Uterus (tissue), 4 donors: ENCODE data around the gene SLC27A2. TPM values are rescaled to one million over a fixed set of nuclear protein-coding genes. Genes with fewer than 3 reads are reported as not detected.

Experiments
- DNase-seq, 2 donors: peaks; one replicate each; pipeline ENCODE4 v3.0.0-alpha.2; 2019 to 2020
- H3K27ac ChIP-seq, 2 donors: fragments of 200-600 bp; sonication (generic); 1 replicate in 1 of 2; 2 replicates in 1 of 2; pipeline ENCODE4 v1.5.1; 2016 to 2018
- H3K27me3 ChIP-seq, 2 donors: fragments of 200-600 bp; sonication (generic); one replicate each; pipeline ENCODE4 v1.5.1; 2018 to 2019; ENCODE audit warnings: control low read depth in 1 of 2
- H3K36me3 ChIP-seq, 2 donors: fragments of 200-600 bp; sonication (generic); one replicate each; pipeline ENCODE4 v1.5.1; 2019; ENCODE audit warnings: control low read depth in 1 of 2
- H3K4me1 ChIP-seq, 2 donors: fragments of 200-600 bp; sonication (generic); one replicate each; pipeline ENCODE4 v1.5.1; 2018 to 2019; ENCODE audit warnings: control low read depth in 1 of 2
- H3K4me3 ChIP-seq, 2 donors: fragments of 200-600 bp; sonication (generic); 1 replicate in 1 of 2; 2 replicates in 1 of 2; pipeline ENCODE4 v1.5.1; 2018 to 2019; ENCODE audit warnings: mild to moderate bottlenecking in 1 of 2
- H3K9me3 ChIP-seq, 2 donors: fragments of 200-600 bp; sonication (generic); one replicate each; pipeline ENCODE4 v1.5.1; 2019; ENCODE audit warnings: control low read depth in 1 of 2
- POLR2A ChIP-seq, 2 donors: fragments of 450-650 bp; IDR thresholded peaks; one replicate each; pipeline ENCODE4 v1.6.1; 2016; ENCODE audit warnings: antibody characterized with exemption in 2 of 2, mild to moderate bottlenecking in 1 of 2, moderate library complexity in 1 of 2
- intact Hi-C: fragments of 100-400 bp; cut with DNase I; formaldehyde crosslinking; loops from one replicate; pipeline ENCODE4 v1.15.1; 2023; ENCODE audit warnings: low total_unique reads
- total RNA-seq, 4 donors: library from RNA; depleted of rRNA in 3 of 4; stranded (reverse); fragments of >200 nt in 3 of 4; gene quantifications; one replicate each; pipeline versions ENCODE4 v1.1.0 to v1.2.4, GENCODE V29; 2014 to 2023
- TF ChIP-seq, protein P1 (sequence below), 4 experiments: fragments of 200-600 bp in 2 of 4; fragments of 450-650 bp in 2 of 4; sonication (generic) in 2 of 4; IDR thresholded peaks; one replicate each; pipeline ENCODE4 v1.5.1; 2016 to 2019; ENCODE audit warnings: antibody characterized with exemption in 4 of 4, mild to moderate bottlenecking in 2 of 4, moderate library complexity in 1 of 4
- donor health status: DM: yes; HTN: yes; CAD: no.

SLC27A2 gene
- total RNA-seq, 4 donors from 2014 or later: 0.27 to 1.7 TPM; not detected in 2

DNA sequence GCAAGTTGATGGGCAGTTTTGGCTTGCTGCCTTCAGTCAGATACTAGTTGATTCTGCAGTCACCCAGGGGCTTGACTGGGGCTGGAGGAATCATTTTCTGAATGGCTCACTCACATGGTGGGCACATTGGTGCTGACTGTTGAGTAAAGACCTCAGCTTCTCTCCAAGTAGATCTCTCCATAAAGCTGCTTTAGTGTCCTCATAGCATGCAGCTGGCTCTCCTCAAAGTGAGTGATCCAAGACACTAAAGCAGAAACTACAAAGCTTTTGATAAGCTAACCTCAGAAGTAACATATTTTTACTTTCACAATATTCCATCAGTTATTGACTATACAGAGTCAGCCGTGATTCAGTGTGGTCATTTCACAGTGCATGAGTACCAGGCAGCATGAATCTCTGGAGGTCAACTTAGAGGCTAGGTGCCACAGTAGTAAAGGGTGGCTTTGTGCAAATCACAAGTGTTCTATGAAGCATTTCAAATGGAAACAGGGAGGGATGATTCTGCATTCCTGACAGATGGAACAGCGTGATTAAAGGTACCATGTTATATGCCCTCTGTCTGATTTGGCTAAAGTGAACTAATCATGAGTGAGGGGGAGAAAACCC is 38.6 kb upstream of the SLC27A2 start:
- intact Hi-C loops: no loop called here
- TF ChIP-seq, protein P1, sequence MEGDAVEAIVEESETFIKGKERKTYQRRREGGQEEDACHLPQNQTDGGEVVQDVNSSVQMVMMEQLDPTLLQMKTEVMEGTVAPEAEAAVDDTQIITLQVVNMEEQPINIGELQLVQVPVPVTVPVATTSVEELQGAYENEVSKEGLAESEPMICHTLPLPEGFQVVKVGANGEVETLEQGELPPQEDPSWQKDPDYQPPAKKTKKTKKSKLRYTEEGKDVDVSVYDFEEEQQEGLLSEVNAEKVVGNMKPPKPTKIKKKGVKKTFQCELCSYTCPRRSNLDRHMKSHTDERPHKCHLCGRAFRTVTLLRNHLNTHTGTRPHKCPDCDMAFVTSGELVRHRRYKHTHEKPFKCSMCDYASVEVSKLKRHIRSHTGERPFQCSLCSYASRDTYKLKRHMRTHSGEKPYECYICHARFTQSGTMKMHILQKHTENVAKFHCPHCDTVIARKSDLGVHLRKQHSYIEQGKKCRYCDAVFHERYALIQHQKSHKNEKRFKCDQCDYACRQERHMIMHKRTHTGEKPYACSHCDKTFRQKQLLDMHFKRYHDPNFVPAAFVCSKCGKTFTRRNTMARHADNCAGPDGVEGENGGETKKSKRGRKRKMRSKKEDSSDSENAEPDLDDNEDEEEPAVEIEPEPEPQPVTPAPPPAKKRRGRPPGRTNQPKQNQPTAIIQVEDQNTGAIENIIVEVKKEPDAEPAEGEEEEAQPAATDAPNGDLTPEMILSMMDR (IDR thresholded peaks at IDR 0.05): no peak
- TF ChIP-seq POLR2A (IDR thresholded peaks at IDR 0.05): no peak
- H3K36me3 ChIP-seq: no peaks in the 10 kb centered on the region

DNA sequence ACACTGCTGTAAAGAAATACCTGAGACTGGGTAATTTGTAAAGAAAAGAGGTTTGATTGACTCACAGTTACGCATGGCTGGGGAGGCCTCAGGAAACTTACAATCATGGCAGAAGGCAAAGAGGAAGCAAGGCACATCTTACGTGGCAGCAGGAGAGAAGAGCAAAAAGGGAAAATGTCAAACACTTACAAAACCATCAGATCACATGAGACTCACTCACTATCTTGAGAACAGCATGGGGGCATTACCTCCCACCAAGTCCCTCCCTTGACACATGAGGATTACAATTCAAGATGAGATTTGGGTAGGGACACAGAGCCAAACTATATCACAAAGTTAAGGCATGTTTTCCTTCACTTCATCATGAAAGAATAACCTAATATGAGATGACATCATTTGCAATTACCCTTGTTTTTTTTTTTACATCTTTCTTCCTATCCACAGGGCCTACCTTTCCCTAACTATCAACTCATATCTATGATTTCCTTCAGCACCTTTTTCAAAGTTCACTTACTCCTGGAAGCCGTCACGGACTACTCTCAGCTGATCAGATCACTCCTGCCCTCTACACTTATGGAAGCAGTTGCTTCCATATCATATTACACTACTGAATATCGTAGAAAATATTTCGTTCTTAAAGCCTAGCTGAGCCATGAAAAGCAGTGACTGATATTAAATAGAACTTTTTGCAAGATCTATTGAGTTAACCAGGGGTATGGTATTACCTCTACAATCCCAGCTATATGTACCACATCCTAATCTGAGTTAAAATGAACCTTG is 37.5 kb upstream of the SLC27A2 start:
- Histone ChIP-seq H3K4me3 (no peak overlapping the region), H3K36me3 (no peaks in the 10 kb centered on the region), H3K9me3 (no peaks in the 10 kb centered on the region), H3K27me3 (no peaks in the 10 kb centered on the region), H3K27ac (peak overlapping the region; percentile 26 to 31), H3K4me1 (peaks cover 0 to 4% of the 10 kb centered on the region in 2 donors)
- no peak for TF ChIP-seq POLR2A (IDR thresholded peaks at IDR 0.05)
- TF ChIP-seq, protein P1 (IDR thresholded peaks at IDR 0.05): no peak
- no peak for DNase-seq
- intact Hi-C loops: loop anchor here (5.0 kb wide), 1 partner anchor 912 kb away; no protein-coding TSS in a partner anchor

More for the DNA sequence above, 38.6 kb upstream of the SLC27A2 start:
- Histone ChIP-seq H3K4me1 (peaks cover 0 to 4% of the 10 kb centered on the region in 2 donors), H3K27ac (peak overlapping the region in 1 of 2 donors; percentile 26), H3K9me3 (no peaks in the 10 kb centered on the region), H3K4me3 (no peak overlapping the region), H3K27me3 (no peaks in the 10 kb centered on the region)
- no peak for DNase-seq

DNA sequence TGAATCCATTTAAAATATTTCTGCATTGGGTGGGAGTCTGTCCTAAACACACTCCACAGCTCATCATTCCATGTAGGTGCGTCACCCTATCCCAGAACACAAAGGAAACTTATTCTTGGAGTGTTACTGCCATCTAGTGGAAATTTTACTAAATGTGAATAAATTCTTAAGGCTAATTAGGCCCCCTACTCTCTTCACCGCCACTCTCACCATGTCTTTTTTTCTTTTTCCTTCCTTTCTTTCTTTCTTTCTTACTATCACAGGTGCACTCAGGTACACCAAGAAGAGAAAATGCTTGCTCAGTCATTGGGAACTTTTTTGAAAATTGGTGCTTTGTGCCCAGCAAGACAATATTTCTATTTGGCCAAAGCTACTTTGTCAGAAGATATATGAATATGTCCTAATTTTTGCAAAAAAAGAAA is 36.5 kb upstream of the SLC27A2 start:
- intact Hi-C loops: loop anchor here (5.0 kb wide), 1 partner anchor 913 kb away; no protein-coding TSS in a partner anchor

DNA sequence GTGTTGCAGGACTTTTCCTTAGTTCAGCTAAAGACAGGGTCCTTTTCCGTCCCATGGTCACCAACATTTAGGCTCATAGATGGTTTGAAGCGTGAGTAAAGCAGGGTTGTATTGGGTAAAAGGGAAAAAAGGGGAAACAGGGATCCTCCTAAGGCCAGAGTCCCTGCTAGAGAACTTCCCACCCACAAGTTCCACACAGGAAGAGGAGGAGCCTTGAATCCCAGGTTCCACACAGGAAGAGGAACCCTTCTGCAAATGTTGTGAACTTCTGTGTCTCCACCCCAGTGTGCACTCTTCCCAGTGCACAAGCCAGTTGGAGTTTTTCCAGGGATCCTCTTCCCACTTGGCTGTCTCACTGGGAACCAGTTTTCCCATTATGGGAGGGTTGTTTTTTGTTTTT is 35.4 kb upstream of the SLC27A2 start:
- intact Hi-C loops: loop anchor here (5.0 kb wide), 1 partner anchor 914 kb away; no protein-coding TSS in a partner anchor
- Histone ChIP-seq H3K36me3 (no peaks in the 10 kb centered on the region), H3K27ac (no peak overlapping the region), H3K4me3 (no peak overlapping the region), H3K4me1 (peaks cover 0 to 4% of the 10 kb centered on the region in 2 donors), H3K9me3 (no peaks in the 10 kb centered on the region), H3K27me3 (no peaks in the 10 kb centered on the region)
- TF ChIP-seq, protein P1 (IDR thresholded peaks at IDR 0.05): no peak
- TF ChIP-seq POLR2A (IDR thresholded peaks at IDR 0.05): no peak
- no peak for DNase-seq

More for the DNA sequence above, 36.5 kb upstream of the SLC27A2 start:
- Histone ChIP-seq H3K27ac (peak overlapping the region; percentile 26 to 31), H3K27me3 (no peaks in the 10 kb centered on the region), H3K4me3 (no peak overlapping the region), H3K36me3 (no peaks in the 10 kb centered on the region), H3K4me1 (peaks cover 0 to 4% of the 10 kb centered on the region in 2 donors), H3K9me3 (no peaks in the 10 kb centered on the region)
- no peak for TF ChIP-seq POLR2A (IDR thresholded peaks at IDR 0.05)
- TF ChIP-seq, protein P1 (IDR thresholded peaks at IDR 0.05): peak; percentile 49 to 77 (median 68)
- DNase-seq: peak; percentile 31 to 65
